ENCODE measurements around the gene HFE. TPM values are rescaled to one million over a fixed set of nuclear protein-coding genes. Genes with fewer than 3 reads are reported as not detected.
"Not testable (repeated sequence)": the region's sequence is repeated elsewhere in the genome, so short reads cannot be mapped to it uniquely, and the experiment has no call there.

The HFE gene
- total RNA-seq, 2 donors from 2014 or later: 2.0 to 5.4 TPM

DNA sequence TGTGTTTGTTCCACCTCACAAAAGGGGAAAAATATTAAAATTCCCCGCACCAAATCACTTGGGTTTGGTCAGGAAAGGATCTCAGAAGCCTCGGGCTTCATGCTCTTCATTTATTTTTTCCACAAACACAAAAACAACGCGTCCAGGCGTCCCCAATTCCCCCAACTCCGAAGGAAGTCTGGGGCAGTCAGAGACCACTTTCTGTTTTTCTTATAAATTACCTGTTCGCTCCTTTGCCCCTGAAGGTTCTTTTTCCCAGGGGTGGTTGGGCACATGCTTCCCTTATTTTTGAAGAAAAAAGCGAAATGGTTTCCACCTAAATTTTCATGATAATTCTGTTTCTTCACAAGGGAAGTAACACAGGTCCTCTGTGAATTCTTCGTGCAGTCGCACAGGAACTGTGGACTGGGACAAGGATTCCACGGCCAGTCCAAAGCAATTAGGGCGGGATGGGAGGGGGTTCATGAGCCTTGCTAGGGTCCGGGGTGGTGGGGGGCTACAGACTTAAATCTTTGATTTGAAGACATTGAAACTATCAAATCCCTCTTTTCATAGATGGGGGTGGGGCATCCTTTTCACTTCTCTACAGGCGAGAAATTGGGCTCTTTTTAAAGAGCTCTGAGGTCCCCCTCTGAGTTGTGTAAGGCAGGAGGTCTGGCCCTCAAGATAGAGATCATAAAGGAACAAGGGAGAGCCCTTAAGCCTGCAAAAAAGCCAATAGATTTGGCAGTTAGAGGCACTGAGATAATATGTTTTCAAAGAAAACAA is 30.5 kb upstream of the HFE start:
- H3K4me3 ChIP-seq: peak overlapping the region in 1 of 2 donors; percentile 14
- no peaks in the 10 kb centered on the region for H3K9me3 ChIP-seq
- no peaks in the 10 kb centered on the region for H3K36me3 ChIP-seq (replicated peaks in 1 of 2; ENCODE audit: insufficient read depth in 1 of 2, low read depth in 2 of 2)
- WGBS, 2 donors: 1% methylated on average over 14 of the region's 14 CpGs
- peaks cover 8% of the 10 kb centered on the region for H3K4me1 ChIP-seq
- no peaks in the 10 kb centered on the region for H3K27me3 ChIP-seq
- H3K27ac ChIP-seq: peak overlapping the region; percentile 84 to 96 (median 95)
- DNase-seq (peak; percentile 30 to 38 (median 32)), ATAC-seq (peak; percentile 24)
- intact Hi-C loops (cut with DNase I): no loop called here
- TF ChIP-seq CTCF (IDR thresholded peaks at IDR 0.05): no peak
- no peak for TF ChIP-seq POLR2A (IDR thresholded peaks at IDR 0.05)

DNA sequence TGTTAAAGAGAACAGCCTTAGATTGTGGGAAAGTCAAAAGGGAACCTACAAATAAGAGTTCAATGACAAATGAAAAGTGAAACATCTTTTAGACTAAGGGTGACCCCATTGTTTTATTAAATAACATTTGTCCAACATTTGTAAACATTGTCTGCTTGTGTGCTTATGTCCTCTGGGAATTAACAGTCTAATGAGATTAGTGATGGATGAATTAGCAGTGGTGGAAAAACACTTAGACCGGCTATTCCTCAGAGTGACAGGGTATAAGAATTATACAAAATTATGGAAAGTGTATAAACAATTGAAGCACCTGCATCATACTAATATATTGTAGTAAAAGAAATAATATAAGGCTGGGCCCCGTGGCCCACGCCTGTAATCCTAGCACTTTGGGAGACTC is 29.3 kb upstream of the HFE start:
- Histone ChIP-seq H3K4me1 (peaks cover 8% of the 10 kb centered on the region), H3K27me3 (no peaks in the 10 kb centered on the region), H3K9me3 (no peaks in the 10 kb centered on the region), H3K36me3 (replicated peaks in 1 of 2; ENCODE audit: insufficient read depth in 1 of 2, low read depth in 2 of 2) (no peaks in the 10 kb centered on the region), H3K27ac (no peak overlapping the region), H3K4me3 (no peak overlapping the region)
- ATAC-seq (no peak), DNase-seq (no peak)
- no peak for TF ChIP-seq CTCF (IDR thresholded peaks at IDR 0.05)
- WGBS, 2 donors: 88 to 91% methylated on average over 3 of the region's 3 CpGs
- intact Hi-C loops (cut with DNase I): no loop called here

- DNase-seq; H3K9me3 ChIP-seq; H3K27me3 ChIP-seq; H3K36me3 ChIP-seq (replicated peaks in 1 of 2; ENCODE audit: insufficient read depth in 1 of 2, low read depth in 2 of 2); H3K27ac ChIP-seq; H3K4me3 ChIP-seq; ATAC-seq; intact Hi-C loops (cut with DNase I); H3K4me1 ChIP-seq: not testable (repeated sequence)
- WGBS, 2 donors: 81 to 89% methylated on average over 12 of the region's 12 CpGs
These were observed 28.7 kb upstream of the HFE start for GRCh38 chr6:26058477-26059033.

DNA sequence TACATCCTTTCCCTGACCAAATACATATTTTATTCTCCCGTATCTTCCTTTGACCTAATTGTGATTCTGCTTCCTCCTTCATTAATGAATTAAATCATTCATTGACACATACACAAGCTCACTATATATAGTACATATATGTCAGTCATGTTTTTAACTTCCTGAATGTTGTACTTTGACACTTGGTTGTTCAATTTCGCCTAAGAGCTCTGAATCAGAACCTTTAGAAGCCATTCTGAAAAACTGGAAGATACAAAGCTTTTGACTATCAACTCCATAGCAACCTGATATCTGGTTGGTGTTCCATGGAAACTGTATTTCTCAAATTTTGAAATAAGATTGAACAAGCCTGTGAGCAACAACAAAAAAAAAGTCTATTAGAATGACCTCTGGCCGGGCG is 27.3 kb upstream of the HFE start:
- Histone ChIP-seq H3K4me1 (no peaks in the 10 kb centered on the region), H3K9me3 (no peaks in the 10 kb centered on the region), H3K27ac (no peak overlapping the region), H3K27me3 (no peaks in the 10 kb centered on the region), H3K4me3 (no peak overlapping the region), H3K36me3 (replicated peaks in 1 of 2; ENCODE audit: insufficient read depth in 1 of 2, low read depth in 2 of 2) (no peaks in the 10 kb centered on the region)
- intact Hi-C loops (cut with DNase I): loop anchor here (5.0 kb wide), 1 partner anchor 37 kb away; no protein-coding TSS in a partner anchor
- ATAC-seq: no peak
- TF ChIP-seq CTCF (IDR thresholded peaks at IDR 0.05) (no peak), POLR2A (IDR thresholded peaks at IDR 0.05) (no peak)
- DNase-seq: no peak
- 69 to 77% methylated on average over 4 of the region's 4 CpGs for WGBS, 2 donors

DNA sequence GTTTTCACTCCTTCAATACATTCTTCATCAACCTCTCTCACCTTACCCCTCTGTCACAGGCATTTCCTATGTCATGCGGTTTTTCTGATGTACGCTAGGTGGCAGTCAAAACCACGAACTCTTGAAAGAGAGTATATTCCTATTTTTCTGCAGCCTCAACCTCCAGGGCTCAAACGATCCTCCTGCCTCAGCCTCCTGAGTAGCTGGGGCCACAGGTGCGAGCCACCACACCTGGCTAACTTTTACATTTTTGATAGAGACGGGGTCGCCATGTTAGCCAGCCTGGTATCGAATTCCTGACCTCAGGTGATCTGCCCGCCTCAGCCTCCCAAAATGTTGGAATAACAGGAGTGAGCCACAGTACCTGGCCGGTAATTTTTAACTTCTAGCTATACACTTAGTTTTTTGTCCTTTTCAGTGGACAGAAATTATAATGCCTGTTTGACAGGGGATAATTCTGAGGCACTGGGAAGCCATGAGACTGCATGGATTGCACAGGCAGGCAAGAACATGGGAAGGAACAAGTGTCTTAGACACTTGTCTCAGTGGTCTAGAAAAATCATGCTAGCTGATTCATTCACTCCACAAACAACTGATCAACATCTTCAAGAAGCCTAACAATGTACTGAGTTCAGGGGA is 22.5 kb upstream of the HFE start:
- WGBS, 2 donors: 24 to 32% methylated on average over 9 to 10 of the region's 10 CpGs
- Histone ChIP-seq H3K27me3 (no peaks in the 10 kb centered on the region), H3K9me3 (no peaks in the 10 kb centered on the region), H3K36me3 (replicated peaks in 1 of 2; ENCODE audit: insufficient read depth in 1 of 2, low read depth in 2 of 2) (no peaks in the 10 kb centered on the region), H3K27ac (no peak overlapping the region), H3K4me3 (no peak overlapping the region), H3K4me1 (peaks cover 7% of the 10 kb centered on the region)
- ATAC-seq: peak; percentile 82
- TF ChIP-seq CTCF (IDR thresholded peaks at IDR 0.05): peak; percentile 40 to 84 (median 82)
- TF ChIP-seq POLR2A (IDR thresholded peaks at IDR 0.05): no peak
- intact Hi-C loops (cut with DNase I): loop anchor here (5.0 kb wide), 1 partner anchor 33 kb away; no protein-coding TSS in a partner anchor
- DNase-seq: peak; percentile 25 to 42 (median 38)
